Effector memory CD4-positive, alpha-beta T cell (primary cell): ENCODE measurements around the gene DMPK.

ENCODE experiments used
- DNase-seq, 3 donors: peaks; one replicate each; pipeline ENCODE4 v3.0.0-alpha.2; 2020
- H3K27ac ChIP-seq: 2 replicates; pipeline ENCODE4 v1.7.0; 2013; ENCODE audit warnings: mild to moderate bottlenecking, low read length, moderate library complexity; ENCODE audit not compliant: insufficient read depth, poor library complexity, severe bottlenecking
- H3K27me3 ChIP-seq: replicated peaks from 2 replicates; pipeline ENCODE4 v1.7.0; 2013; ENCODE audit warnings: mild to moderate bottlenecking, low read length; ENCODE audit not compliant: insufficient read depth, control insufficient read depth, poor library complexity, severe bottlenecking
- H3K36me3 ChIP-seq: 2 replicates; pipeline ENCODE4 v1.7.0; 2013; ENCODE audit warnings: mild to moderate bottlenecking, low read length, moderate library complexity; ENCODE audit not compliant: control insufficient read depth, insufficient read depth
- H3K4me1 ChIP-seq: 2 replicates; pipeline ENCODE4 v1.7.0; 2013; ENCODE audit warnings: low read length, mild to moderate bottlenecking; ENCODE audit not compliant: control insufficient read depth, insufficient read depth, poor library complexity, severe bottlenecking
- H3K4me3 ChIP-seq: 2 replicates; pipeline ENCODE4 v1.7.0; 2013; ENCODE audit warnings: low read length, low read depth, mild to moderate bottlenecking; ENCODE audit not compliant: insufficient read depth, poor library complexity, severe bottlenecking
- H3K9me3 ChIP-seq: 2 replicates; pipeline ENCODE4 v1.7.0; 2013; ENCODE audit warnings: mild to moderate bottlenecking, low read length, moderate library complexity; ENCODE audit not compliant: control insufficient read depth
- total RNA-seq, 3 donors: gene quantifications; one replicate each; lab custom pipeline; 2026; lab: John Stamatoyannopoulos, UW

The DMPK gene
- total RNA-seq = 12.4 to 21.7 (median 19.1) reads per million in 3 donors

GRCh38 chr19:45782162-45782691 lies at the start of gene DMPK:
Gene DMPK (minus strand): TSS chr19:45782490. CDS start chr19:45782352, 138 bp downstream.
- Histone ChIP-seq H3K4me3 (no peak within 1 kb of the TSS), H3K27ac (no peak within 1 kb of the TSS), H3K36me3 (peaks cover 10% of the 10 kb centered on the region), H3K4me1 (peaks cover 14% of the 10 kb centered on the region), H3K9me3 (no peaks in the 10 kb centered on the region), H3K27me3 (peaks cover 9% of the 10 kb centered on the region)
- no peak for DNase-seq

- DNase-seq = no peak
- Histone ChIP-seq H3K27ac (no peak overlapping the region), H3K27me3 (no peaks in the 10 kb centered on the region), H3K9me3 (no peaks in the 10 kb centered on the region), H3K4me3 (no peak overlapping the region), H3K36me3 (peaks cover 80% of the 10 kb centered on the region), H3K4me1 (no peaks in the 10 kb centered on the region)
These were observed 46.7 kb upstream of the DMPK start for GRCh38 chr19:45828945-45829344.

GRCh38 chr19:45828523-45828922 lies 46.2 kb upstream of the DMPK start:
- Histone ChIP-seq H3K9me3 (no peaks in the 10 kb centered on the region), H3K4me3 (no peak overlapping the region), H3K4me1 (no peaks in the 10 kb centered on the region), H3K36me3 (peaks cover 83% of the 10 kb centered on the region), H3K27me3 (no peaks in the 10 kb centered on the region), H3K27ac (no peak overlapping the region)
- no peak for DNase-seq

- no peaks in the 10 kb centered on the region for H3K4me1 ChIP-seq
- H3K27ac ChIP-seq = no peak overlapping the region
- H3K27me3 ChIP-seq = no peaks in the 10 kb centered on the region
- no peak for DNase-seq
- no peak overlapping the region for H3K4me3 ChIP-seq
- H3K9me3 ChIP-seq = no peaks in the 10 kb centered on the region
- peaks cover 91% of the 10 kb centered on the region for H3K36me3 ChIP-seq
These were observed 45.3 kb upstream of the DMPK start for GRCh38 chr19:45827459-45828093.

GRCh38 chr19:45826934-45827333 lies 44.6 kb upstream of the DMPK start:
- no peak for DNase-seq
- H3K27ac ChIP-seq = no peak overlapping the region
- H3K27me3 ChIP-seq = no peaks in the 10 kb centered on the region
- peaks cover 90% of the 10 kb centered on the region for H3K36me3 ChIP-seq
- no peaks in the 10 kb centered on the region for H3K4me1 ChIP-seq
- no peak overlapping the region for H3K4me3 ChIP-seq
- H3K9me3 ChIP-seq = no peaks in the 10 kb centered on the region

GRCh38 chr19:45825917-45826893 lies 43.9 kb upstream of the DMPK start:
- Histone ChIP-seq H3K27ac (no peak overlapping the region), H3K36me3 (peaks cover 84% of the 10 kb centered on the region), H3K9me3 (no peaks in the 10 kb centered on the region), H3K4me3 (no peak overlapping the region), H3K27me3 (no peaks in the 10 kb centered on the region), H3K4me1 (no peaks in the 10 kb centered on the region)
- no peak for DNase-seq

- Histone ChIP-seq H3K9me3 (no peaks in the 10 kb centered on the region), H3K4me3 (no peak overlapping the region), H3K4me1 (no peaks in the 10 kb centered on the region), H3K27me3 (no peaks in the 10 kb centered on the region), H3K36me3 (peaks cover 82% of the 10 kb centered on the region), H3K27ac (no peak overlapping the region)
- DNase-seq = no peak
These were observed 42.9 kb upstream of the DMPK start for GRCh38 chr19:45825263-45825605.

- no peaks in the 10 kb centered on the region for H3K27me3 ChIP-seq
- H3K27ac ChIP-seq = no peak overlapping the region
- H3K4me3 ChIP-seq = no peak overlapping the region
- H3K36me3 ChIP-seq = peaks cover 77% of the 10 kb centered on the region
- DNase-seq = no peak
- H3K9me3 ChIP-seq = no peaks in the 10 kb centered on the region
- H3K4me1 ChIP-seq = no peaks in the 10 kb centered on the region
These were observed 42.4 kb upstream of the DMPK start for GRCh38 chr19:45824531-45825262.

GRCh38 chr19:45824041-45824471 lies 41.8 kb upstream of the DMPK start:
- DNase-seq = no peak
- no peak overlapping the region for H3K27ac ChIP-seq
- peaks cover 70% of the 10 kb centered on the region for H3K36me3 ChIP-seq
- H3K4me3 ChIP-seq = no peak overlapping the region
- H3K9me3 ChIP-seq = no peaks in the 10 kb centered on the region
- no peaks in the 10 kb centered on the region for H3K4me1 ChIP-seq
- no peaks in the 10 kb centered on the region for H3K27me3 ChIP-seq
